Neutrophil (primary cell): ENCODE data around the gene SEMA3B.

Source experiments
- H3K27ac ChIP-seq: fragments of 200-600 bp; sonication (generic); 2 replicates; pipeline ENCODE4 v1.5.1; 2016; ENCODE audit warnings: mild to moderate bottlenecking, moderate library complexity
- H3K27me3 ChIP-seq: fragments of 200-600 bp; sonication (generic); 2 replicates; pipeline ENCODE4 v1.6.0; 2016; ENCODE audit warnings: mild to moderate bottlenecking
- H3K36me3 ChIP-seq: fragments of 200-600 bp; sonication (generic); 2 replicates; pipeline ENCODE4 v1.5.1; 2017
- H3K4me1 ChIP-seq, 2 experiments: fragments of 200-600 bp in 1 of 2; sonication (generic) in 1 of 2; 1 replicate in 1 of 2; 2 replicates in 1 of 2; pipeline versions ENCODE4 v1.5.1 to v1.6.1; 2013 to 2016; ENCODE audit warnings: low read depth in 1 of 2, low read length in 1 of 2, mild to moderate bottlenecking in 1 of 2, moderate library complexity in 1 of 2; ENCODE audit not compliant: control insufficient read depth in 1 of 2, insufficient read depth in 1 of 2
- H3K4me3 ChIP-seq, 2 experiments: fragments of 200-600 bp in 1 of 2; sonication (generic) in 1 of 2; 1 replicate in 1 of 2; 2 replicates in 1 of 2; pipeline ENCODE4 v1.5.1; 2013 to 2016; ENCODE audit warnings: low read depth in 1 of 2, low read length in 1 of 2, mild to moderate bottlenecking in 1 of 2, moderate library complexity in 1 of 2
- H3K9me3 ChIP-seq: fragments of 200-600 bp; sonication (generic); 2 replicates; pipeline ENCODE4 v1.5.1; 2016
- TF ChIP-seq, protein P1 (sequence below): fragments of 200-600 bp; sonication (generic); IDR thresholded peaks from 2 replicates; pipeline ENCODE4 v1.5.1; 2016; ENCODE audit warnings: antibody characterized with exemption

The SEMA3B gene

DNA sequence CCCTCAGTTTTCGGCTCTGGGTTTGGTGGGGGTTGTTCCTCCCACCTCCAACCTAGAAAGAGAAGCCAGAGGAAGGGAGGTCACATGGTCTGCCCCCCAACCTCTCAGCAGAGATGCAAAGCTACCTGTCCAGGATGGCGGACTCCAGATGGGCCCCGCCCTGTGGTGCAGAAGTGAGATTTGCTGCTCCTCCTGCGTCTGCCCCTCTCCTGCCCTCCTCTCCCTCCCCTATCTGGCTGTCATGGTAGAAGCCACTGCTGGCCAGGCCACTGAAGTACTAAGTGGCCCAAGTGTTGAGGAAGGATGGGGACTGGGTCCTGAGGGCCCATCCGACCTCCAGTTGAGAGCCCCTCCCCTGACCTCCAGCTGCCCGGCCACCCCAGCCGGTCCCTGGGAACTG lies 2.1 kb upstream of the SEMA3B start:
- no peak overlapping the region for H3K27ac ChIP-seq
- peaks cover 13% of the 10 kb centered on the region for H3K36me3 ChIP-seq
- H3K9me3 ChIP-seq: no peaks in the 10 kb centered on the region
- H3K27me3 ChIP-seq: peaks cover 49% of the 10 kb centered on the region
- H3K4me3 ChIP-seq: no peak overlapping the region
- TF ChIP-seq, protein P1, sequence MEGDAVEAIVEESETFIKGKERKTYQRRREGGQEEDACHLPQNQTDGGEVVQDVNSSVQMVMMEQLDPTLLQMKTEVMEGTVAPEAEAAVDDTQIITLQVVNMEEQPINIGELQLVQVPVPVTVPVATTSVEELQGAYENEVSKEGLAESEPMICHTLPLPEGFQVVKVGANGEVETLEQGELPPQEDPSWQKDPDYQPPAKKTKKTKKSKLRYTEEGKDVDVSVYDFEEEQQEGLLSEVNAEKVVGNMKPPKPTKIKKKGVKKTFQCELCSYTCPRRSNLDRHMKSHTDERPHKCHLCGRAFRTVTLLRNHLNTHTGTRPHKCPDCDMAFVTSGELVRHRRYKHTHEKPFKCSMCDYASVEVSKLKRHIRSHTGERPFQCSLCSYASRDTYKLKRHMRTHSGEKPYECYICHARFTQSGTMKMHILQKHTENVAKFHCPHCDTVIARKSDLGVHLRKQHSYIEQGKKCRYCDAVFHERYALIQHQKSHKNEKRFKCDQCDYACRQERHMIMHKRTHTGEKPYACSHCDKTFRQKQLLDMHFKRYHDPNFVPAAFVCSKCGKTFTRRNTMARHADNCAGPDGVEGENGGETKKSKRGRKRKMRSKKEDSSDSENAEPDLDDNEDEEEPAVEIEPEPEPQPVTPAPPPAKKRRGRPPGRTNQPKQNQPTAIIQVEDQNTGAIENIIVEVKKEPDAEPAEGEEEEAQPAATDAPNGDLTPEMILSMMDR: no peak
- H3K4me1 ChIP-seq: no peaks in the 10 kb centered on the region

DNA sequence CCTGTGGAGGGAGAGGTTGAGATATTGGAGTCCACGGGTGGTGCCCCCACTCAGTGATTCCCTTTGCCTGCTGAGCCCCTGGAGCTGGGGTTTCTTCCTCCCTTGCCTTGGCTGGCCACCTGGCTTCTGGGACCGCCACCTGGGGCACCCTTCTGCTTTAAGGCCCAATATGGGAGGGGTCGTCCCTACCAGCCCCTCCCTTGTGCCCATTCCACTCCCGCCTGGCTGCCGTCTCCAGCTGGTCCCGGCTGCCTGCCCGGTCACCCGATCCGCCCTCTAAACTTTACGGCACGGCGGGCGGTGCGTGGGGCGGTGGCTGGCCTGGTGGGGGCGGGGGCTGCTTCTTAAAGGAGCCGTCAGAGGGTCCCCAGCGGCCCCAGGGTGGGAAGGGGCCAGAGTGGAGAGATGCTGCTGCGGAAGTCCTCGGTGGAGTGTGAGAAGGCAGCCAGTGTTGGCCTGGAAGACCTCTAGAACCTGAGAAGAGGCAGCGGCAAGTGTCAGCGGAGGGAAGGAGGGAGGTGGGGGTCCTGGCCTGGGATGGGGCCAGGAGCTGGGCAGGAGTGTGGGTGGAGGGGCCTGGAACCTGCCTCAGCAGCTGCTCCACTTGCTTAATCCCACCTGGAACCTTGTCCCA lies 1.6 kb upstream of the SEMA3B start:
- no peaks in the 10 kb centered on the region for H3K9me3 ChIP-seq
- no peaks in the 10 kb centered on the region for H3K4me1 ChIP-seq
- peaks cover 49% of the 10 kb centered on the region for H3K27me3 ChIP-seq
- no peak overlapping the region for H3K4me3 ChIP-seq
- TF ChIP-seq, protein P1: no peak
- H3K27ac ChIP-seq: no peak overlapping the region
- H3K36me3 ChIP-seq: peaks cover 7% of the 10 kb centered on the region

DNA sequence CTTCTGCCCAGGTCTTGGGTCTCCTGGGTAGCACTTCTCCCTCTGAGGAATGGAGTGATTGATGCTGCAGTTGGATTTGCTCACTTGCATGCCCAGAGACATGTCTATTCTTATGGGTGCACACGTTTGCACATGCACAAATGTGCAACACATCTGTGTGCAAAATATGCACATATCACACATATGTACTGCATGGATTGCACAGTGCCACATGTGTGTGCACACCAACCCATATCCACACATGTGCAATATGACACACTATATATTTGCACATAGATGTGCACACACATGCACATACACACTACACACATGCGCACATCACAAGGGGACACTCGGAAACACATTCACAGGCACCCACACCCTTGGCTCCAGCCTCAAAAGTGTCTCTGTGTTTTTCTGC lies 671 bp upstream of the SEMA3B start:
- H3K4me1 ChIP-seq: peaks cover 7 to 8% of the 10 kb centered on the region in 2 experiments
- TF ChIP-seq, protein P1: no peak
- H3K4me3 ChIP-seq: no peak overlapping the region
- peaks cover 50% of the 10 kb centered on the region for H3K27me3 ChIP-seq
- H3K27ac ChIP-seq: no peak overlapping the region
- no peaks in the 10 kb centered on the region for H3K36me3 ChIP-seq
- H3K9me3 ChIP-seq: no peaks in the 10 kb centered on the region

DNA sequence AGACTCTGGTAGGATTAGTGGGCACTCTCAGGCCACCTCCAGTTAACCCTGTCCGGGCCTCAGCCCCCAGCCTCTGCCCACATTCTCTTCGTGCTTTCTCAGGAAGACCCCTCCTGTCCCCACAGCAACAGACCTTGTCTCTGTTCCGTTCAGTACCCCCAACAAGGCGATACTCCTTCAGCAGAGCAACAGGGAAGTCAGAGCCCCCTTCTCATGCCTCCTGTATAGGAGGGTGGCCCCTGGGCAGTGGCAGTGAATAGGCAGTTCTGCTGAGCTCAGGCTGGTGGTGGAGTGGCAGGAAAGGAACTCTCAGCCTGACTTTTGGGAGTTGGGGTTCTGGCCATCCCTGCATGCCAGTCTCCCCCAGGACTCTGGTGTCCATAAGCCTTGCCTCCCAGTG lies 513 bp downstream of the SEMA3B start:
- no peaks in the 10 kb centered on the region for H3K9me3 ChIP-seq
- peaks cover 19 to 20% of the 10 kb centered on the region in 2 experiments for H3K4me1 ChIP-seq
- no peaks in the 10 kb centered on the region for H3K36me3 ChIP-seq
- peaks cover 62% of the 10 kb centered on the region for H3K27me3 ChIP-seq
- no peak overlapping the region for H3K27ac ChIP-seq
- no peak overlapping the region for H3K4me3 ChIP-seq
- TF ChIP-seq, protein P1: no peak

DNA sequence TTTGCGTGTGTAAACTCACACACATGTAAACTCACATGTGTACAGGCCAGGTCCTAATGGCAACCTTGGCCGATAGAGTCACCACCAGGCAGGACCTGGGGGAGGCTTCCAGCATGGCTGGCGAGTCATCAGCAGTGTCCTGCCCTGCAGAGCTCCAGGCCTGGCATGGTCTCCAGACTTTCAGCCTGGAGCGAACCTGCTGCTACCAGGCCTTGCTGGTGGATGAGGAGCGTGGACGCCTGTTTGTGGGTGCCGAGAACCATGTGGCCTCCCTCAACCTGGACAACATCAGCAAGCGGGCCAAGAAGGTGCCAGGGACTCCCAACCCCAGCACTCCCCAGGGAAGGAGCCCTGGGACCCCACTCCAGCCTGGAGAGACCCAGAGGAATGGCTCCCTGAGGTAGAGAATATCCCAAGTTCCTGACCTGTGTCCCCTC lies 1.0 kb downstream of the SEMA3B start:
- Histone ChIP-seq H3K9me3 (no peaks in the 10 kb centered on the region), H3K27me3 (peaks cover 62% of the 10 kb centered on the region), H3K27ac (no peak overlapping the region), H3K4me3 (no peak overlapping the region), H3K36me3 (no peaks in the 10 kb centered on the region), H3K4me1 (peaks cover 21 to 25% of the 10 kb centered on the region in 2 experiments)
- TF ChIP-seq, protein P1: no peak
